Prostate gland (tissue), 2 donors: ENCODE data around the gene ABCA1.

Experiments
- POLR2A ChIP-seq: fragments of 450-650 bp; IDR thresholded peaks from one replicate; pipeline ENCODE4 v1.6.1; 2016; ENCODE audit warnings: antibody characterized with exemption, mild to moderate bottlenecking
- POLR2AphosphoS5 ChIP-seq: sonication (generic); formaldehyde crosslinking; IDR thresholded peaks from one replicate; pipeline ENCODE4 v1.6.1; 2017; ENCODE audit warnings: antibody characterized with exemption
- TF ChIP-seq, protein P1 (sequence below), 4 experiments: fragments of 200-600 bp in 2 of 4; fragments of 450-650 bp in 2 of 4; sonication (generic) in 2 of 4; IDR thresholded peaks; 1 replicate in 3 of 4; 2 replicates in 1 of 4; pipeline ENCODE4 v1.5.1; 2016 to 2019; ENCODE audit warnings: antibody characterized with exemption in 4 of 4, mild to moderate bottlenecking in 2 of 4, moderate library complexity in 2 of 4

GRCh38 chr9:104778802-104779201, 149.2 kb downstream of the ABCA1 start:
- no peak for TF ChIP-seq POLR2A
- TF ChIP-seq, protein P1, sequence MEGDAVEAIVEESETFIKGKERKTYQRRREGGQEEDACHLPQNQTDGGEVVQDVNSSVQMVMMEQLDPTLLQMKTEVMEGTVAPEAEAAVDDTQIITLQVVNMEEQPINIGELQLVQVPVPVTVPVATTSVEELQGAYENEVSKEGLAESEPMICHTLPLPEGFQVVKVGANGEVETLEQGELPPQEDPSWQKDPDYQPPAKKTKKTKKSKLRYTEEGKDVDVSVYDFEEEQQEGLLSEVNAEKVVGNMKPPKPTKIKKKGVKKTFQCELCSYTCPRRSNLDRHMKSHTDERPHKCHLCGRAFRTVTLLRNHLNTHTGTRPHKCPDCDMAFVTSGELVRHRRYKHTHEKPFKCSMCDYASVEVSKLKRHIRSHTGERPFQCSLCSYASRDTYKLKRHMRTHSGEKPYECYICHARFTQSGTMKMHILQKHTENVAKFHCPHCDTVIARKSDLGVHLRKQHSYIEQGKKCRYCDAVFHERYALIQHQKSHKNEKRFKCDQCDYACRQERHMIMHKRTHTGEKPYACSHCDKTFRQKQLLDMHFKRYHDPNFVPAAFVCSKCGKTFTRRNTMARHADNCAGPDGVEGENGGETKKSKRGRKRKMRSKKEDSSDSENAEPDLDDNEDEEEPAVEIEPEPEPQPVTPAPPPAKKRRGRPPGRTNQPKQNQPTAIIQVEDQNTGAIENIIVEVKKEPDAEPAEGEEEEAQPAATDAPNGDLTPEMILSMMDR (IDR thresholded peaks at IDR 0.05) = no peak
- TF ChIP-seq POLR2AphosphoS5 = no peak
